ENCODE measurements around the gene NDUFB6.
"Not testable (repeated sequence)": the region's sequence is repeated elsewhere in the genome, so short reads cannot be mapped to it uniquely, and the experiment has no call there.

Gene NDUFB6

GRCh38 chr9:32524892-32525708 lies 47.9 kb downstream of the NDUFB6 start:
- FAIRE-seq (no peak), DNase-seq (ENCODE audit: low spot score) (no peak)

DNA sequence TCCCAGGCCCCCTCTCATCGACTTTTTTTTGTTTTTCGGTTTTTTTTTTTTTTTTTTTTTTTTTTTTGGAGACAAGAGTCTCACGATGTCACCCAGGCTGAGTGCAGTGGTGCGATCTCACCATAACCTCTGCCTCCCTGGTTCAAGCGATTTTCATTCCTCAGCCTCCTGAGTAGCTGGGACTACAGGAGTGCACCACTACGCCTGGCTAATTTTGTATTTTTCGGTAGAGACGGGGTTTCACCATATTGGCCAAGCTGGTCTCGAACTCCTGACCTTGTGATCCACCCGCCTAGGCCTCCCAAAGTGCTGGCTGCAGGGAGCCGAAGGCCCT lies 48.4 kb downstream of the NDUFB6 start:
- not testable (repeated sequence) for DNase-seq (ENCODE audit: low spot score); FAIRE-seq

DNA sequence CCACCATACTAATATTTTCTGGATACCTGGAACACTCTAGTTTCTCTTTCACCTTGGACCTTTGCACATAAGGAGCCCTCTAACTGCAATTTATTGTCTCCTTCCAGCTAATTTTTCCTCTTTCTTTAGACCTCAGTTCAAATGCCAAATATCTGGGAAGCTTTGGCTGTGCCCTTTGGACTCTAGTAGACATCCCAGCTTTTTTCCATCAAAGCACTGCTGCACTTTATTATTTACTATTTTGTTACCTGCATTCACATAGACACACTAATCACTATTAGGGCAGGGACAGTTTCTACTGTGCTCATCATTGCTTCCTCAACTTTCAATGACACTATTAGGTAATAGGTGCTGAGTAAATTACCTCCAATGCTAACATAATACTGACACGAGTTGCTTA lies 49.0 kb downstream of the NDUFB6 start:
- DNase-seq (ENCODE audit: low spot score) (no peak), FAIRE-seq (no peak)

GRCh38 chr9:32518276-32518675 lies 54.7 kb downstream of the NDUFB6 start:
- DNase-seq (ENCODE audit: low spot score) (no peak), FAIRE-seq (no peak)

DNA sequence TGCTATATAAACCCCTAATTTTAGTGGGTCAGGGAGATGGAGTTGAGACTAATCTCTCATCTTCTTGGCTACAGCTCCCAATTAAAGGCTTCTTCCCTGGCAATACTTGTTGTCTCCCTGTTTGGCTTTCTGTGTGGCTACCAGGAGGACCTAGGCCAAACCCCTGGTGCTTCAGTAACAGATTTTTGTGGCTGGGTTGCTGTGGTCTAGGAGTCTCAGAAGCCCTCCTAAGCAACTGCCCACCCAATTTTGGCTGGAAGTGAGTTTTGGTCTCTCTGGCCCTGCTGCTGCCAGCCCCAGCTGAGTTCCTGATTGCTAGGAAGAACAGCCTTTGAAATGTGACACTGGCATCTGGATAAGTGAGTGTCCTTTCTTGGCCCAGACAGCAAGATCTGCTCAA lies 56.7 kb downstream of the NDUFB6 start:
- DNase-seq (ENCODE audit: low spot score) (no peak), FAIRE-seq (no peak)

DNA sequence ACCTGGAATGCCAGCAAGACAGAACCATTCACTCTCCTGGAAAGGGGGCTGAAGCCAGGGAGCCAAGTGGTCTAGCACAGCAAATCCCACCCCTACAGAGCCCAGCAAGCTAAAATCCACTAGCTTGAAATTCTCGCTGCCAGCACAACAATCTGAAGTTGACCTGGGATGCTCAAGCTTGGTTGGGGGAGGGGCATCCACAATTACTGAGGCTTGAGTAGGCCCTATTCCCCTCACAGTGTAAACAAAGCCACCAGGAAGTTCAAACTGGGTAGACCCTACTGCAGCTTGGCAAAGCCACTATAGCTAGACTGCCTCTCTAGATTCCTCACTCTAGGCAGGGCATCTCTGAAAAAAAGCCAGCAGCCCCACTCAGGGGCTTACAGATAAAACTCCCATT lies 64.2 kb downstream of the NDUFB6 start:
- FAIRE-seq (no peak), DNase-seq (ENCODE audit: low spot score) (no peak)

DNA sequence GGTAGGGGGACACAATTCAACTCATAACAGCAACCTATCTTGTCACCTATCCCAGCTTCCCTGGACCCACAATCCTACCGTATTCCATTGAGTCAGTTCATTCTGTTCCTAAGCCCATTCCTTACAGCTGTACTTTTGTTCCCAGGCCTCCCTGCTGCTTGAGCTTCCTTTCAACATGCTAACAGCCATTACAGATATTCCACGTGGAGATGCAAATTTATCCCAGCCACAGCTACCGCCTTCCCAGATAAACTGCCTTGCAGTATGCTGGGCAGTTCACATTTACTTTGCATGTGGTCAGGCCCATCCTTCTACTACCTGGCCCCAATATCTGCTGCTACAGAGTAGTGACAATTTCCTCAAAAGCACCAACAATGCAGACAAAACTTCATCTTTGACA lies 70.0 kb downstream of the NDUFB6 start:
- no peak for FAIRE-seq

More for the DNA sequence above, 70.0 kb downstream of the NDUFB6 start:
- DNase-seq (ENCODE audit: low spot score): no peak
